Measurements from ENCODE around the gene EXD3.
A peak's percentile ranks its signal among the peaks of the same experiment; 100 is the strongest.

Gene EXD3

GRCh38 chr9:137293094-137293481 lies 129.9 kb downstream of the EXD3 start:
- peak overlapping the region; percentile 99 for H3K27ac ChIP-seq
- TF ChIP-seq CTCF (conservative IDR thresholded peaks at IDR 0.05), result no peak

- H3K27ac ChIP-seq, result no peak overlapping the region
- peak; percentile 89 for TF ChIP-seq CTCF (conservative IDR thresholded peaks at IDR 0.05)
These were observed 136.0 kb downstream of the EXD3 start for GRCh38 chr9:137286975-137287383.

- no peak for TF ChIP-seq CTCF (conservative IDR thresholded peaks at IDR 0.05)
These were observed 141.4 kb downstream of the EXD3 start for GRCh38 chr9:137281345-137282116.

GRCh38 chr9:137280474-137281344 lies 142.3 kb downstream of the EXD3 start:
- H3K27ac ChIP-seq, result peak overlapping the region; percentile 79
- no peak for TF ChIP-seq CTCF (conservative IDR thresholded peaks at IDR 0.05)

More at GRCh38 chr9:137281345-137282116, 141.4 kb downstream of the EXD3 start:
- H3K27ac ChIP-seq, result peak overlapping the region; percentile 79

- no peak overlapping the region for H3K27ac ChIP-seq
- TF ChIP-seq CTCF (conservative IDR thresholded peaks at IDR 0.05), result no peak
These were observed 143.1 kb downstream of the EXD3 start for GRCh38 chr9:137279741-137280473.

GRCh38 chr9:137278721-137279711 lies 143.9 kb downstream of the EXD3 start:
- H3K27ac ChIP-seq, result no peak overlapping the region
- TF ChIP-seq CTCF (conservative IDR thresholded peaks at IDR 0.05), result no peak

Measured in VCaP (cell line).